MM.1S (cell line): Measurements from ENCODE around the gene FAM43A.
A peak's percentile ranks its signal among the peaks of the same experiment; 100 is the strongest.

Source experiments
- DNase-seq: peaks from one replicate; pipeline ENCODE4 v3.0.0-alpha.2; 2015
- H2AFZ ChIP-seq: fragments of 300-600 bp; sonication (generic); 2 replicates; pipeline ENCODE4 v1.6.0; 2016; ENCODE audit warnings: antibody characterized with exemption, low read length
- H3F3A ChIP-seq: fragments of 300-600 bp; sonication (generic); 2 replicates; pipeline ENCODE4 v1.6.1; 2016; ENCODE audit warnings: mild to moderate bottlenecking, antibody characterized with exemption, low read length, moderate library complexity, mixed read lengths; ENCODE audit not compliant: insufficient read depth
- H3K27ac ChIP-seq: fragments of 300-600 bp; sonication (generic); 2 replicates; pipeline ENCODE4 v1.5.1; 2016; ENCODE audit warnings: mild to moderate bottlenecking, low read length
- H3K27me3 ChIP-seq: fragments of 300-600 bp; sonication (generic); replicated peaks from 2 replicates; pipeline ENCODE4 v1.6.0; 2016; ENCODE audit warnings: low read length; ENCODE audit not compliant: insufficient read depth
- H3K36me3 ChIP-seq: fragments of 300-600 bp; sonication (generic); replicated peaks from 2 replicates; pipeline ENCODE4 v1.6.1; 2016; ENCODE audit warnings: mild to moderate bottlenecking, low read length, mixed read lengths; ENCODE audit not compliant: insufficient read depth
- H3K4me1 ChIP-seq: fragments of 300-600 bp; sonication (generic); 2 replicates; pipeline ENCODE4 v1.6.1; 2016; ENCODE audit warnings: low read length, mixed read lengths
- H3K4me2 ChIP-seq: fragments of 300-600 bp; sonication (generic); 2 replicates; pipeline ENCODE4 v1.6.0; 2016; ENCODE audit warnings: low read depth, low read length
- H3K4me3 ChIP-seq: fragments of 300-600 bp; sonication (generic); 2 replicates; pipeline ENCODE4 v1.5.1; 2016; ENCODE audit warnings: low read length, mixed read lengths
- H3K79me2 ChIP-seq: fragments of 300-600 bp; sonication (generic); 2 replicates; pipeline ENCODE4 v1.6.1; 2016; ENCODE audit warnings: mixed run types, low read length, mixed read lengths
- H3K9ac ChIP-seq: fragments of 300-600 bp; sonication (generic); 2 replicates; pipeline ENCODE4 v1.6.1; 2016; ENCODE audit warnings: low read length, mixed read lengths
- H3K9me2 ChIP-seq: fragments of 300-600 bp; sonication (generic); replicated peaks from 2 replicates; pipeline ENCODE4 v1.6.1; 2016; ENCODE audit warnings: mild to moderate bottlenecking, low read length, mixed read lengths; ENCODE audit not compliant: insufficient read depth
- H3K9me3 ChIP-seq: fragments of 300-600 bp; sonication (generic); replicated peaks from 2 replicates; pipeline ENCODE4 v1.6.1; 2016; ENCODE audit warnings: mild to moderate bottlenecking, low read length, mixed read lengths; ENCODE audit not compliant: insufficient read depth
- H4K20me1 ChIP-seq: fragments of 300-600 bp; sonication (generic); 2 replicates; pipeline ENCODE4 v1.6.1; 2016; ENCODE audit warnings: mild to moderate bottlenecking, low read length, moderate library complexity, mixed read lengths; ENCODE audit not compliant: insufficient read depth
- CTCF ChIP-seq: fragments of 300-600 bp; sonication (generic); IDR thresholded peaks from 2 replicates; pipeline ENCODE4 v1.5.1; 2016; ENCODE audit warnings: antibody characterized with exemption, low read length, mixed read lengths
- EZH2 ChIP-seq: fragments of 300-600 bp; sonication (generic); optimal IDR thresholded peaks from 2 replicates; pipeline ENCODE3; 2017; ENCODE audit warnings: low read depth, mild to moderate bottlenecking, antibody characterized with exemption, low read length, mixed read lengths
- EZH2phosphoT487 ChIP-seq: fragments of 300-600 bp; sonication (generic); IDR thresholded peaks from 2 replicates; pipeline ENCODE4 v1.6.1; 2018; ENCODE audit warnings: antibody characterized with exemption, low read length

Gene FAM43A

GRCh38 chr3:194671511-194671899 is 14.2 kb upstream of the FAM43A start:
- Histone ChIP-seq H3K27me3 (no peaks in the 10 kb centered on the region; the same call in 1 of the 2 replicates), H3K9me2 (no peaks in the 10 kb centered on the region), H3K4me1 (peaks cover 14% of the 10 kb centered on the region), H3K79me2 (peaks cover 44% of the 10 kb centered on the region), H3K4me2 (peak overlapping the region; percentile 81), H3K9me3 (no peaks in the 10 kb centered on the region), H3K9ac (peak overlapping the region; percentile 80), H2AFZ (peak overlapping the region; percentile 65), H3K36me3 (peaks cover 6% of the 10 kb centered on the region; the same call in 1 of the 2 replicates), H3K4me3 (peak overlapping the region; percentile 93), H3F3A (no peaks in the 10 kb centered on the region), H4K20me1 (no peaks in the 10 kb centered on the region), H3K27ac (peak overlapping the region; percentile 61; the same call in 1 of the 2 replicates)
- peak; percentile 72 for DNase-seq
- TF ChIP-seq CTCF (peak; percentile 85), EZH2 (no peak)

DNA sequence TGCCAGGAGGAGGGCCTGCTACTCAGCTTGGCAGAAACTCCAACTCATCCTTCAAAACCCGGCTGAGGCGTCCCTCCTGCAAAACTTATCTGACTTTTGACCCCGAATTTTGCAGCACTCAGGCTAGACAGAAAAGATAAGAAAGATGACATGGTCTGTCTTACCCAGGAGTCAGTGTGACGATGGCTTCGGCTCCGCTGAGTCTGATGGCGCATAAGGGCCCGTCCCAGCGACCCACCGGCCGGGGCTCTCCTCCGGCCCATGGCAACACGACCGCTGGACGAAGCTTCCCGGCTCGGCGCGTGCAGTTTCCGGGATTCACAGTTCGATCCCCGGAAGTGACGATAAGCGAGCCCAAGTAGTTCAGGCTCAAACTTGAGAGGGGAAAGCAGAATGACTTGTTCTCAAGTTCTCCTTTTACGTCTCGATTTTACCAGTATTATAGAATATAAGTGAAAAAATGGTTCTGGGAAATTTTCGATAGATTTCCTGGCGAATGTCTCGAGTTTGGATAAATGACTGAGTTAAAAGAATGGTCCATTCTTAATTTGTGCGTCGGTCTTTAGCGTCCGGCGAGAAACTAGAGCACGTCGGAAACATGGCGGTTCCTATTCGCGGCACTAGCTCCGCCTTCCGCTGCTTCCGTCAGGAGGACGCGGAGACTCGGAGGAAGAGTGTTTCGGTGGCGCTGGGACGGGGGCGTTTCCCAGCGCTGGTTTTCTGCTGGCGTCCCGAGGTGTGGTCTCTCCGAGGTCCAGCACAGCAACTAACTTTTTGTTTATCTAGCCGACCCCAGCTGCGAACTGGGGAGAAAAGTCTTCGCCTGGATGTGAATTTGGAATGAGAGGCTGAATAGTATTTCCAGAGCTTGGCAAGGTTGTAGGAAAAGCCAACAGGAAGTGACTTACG is 13.5 kb upstream of the FAM43A start, which contains the start of gene LSG1:
TSS of gene LSG1 (minus strand) at position 292 of the 909 bp plus-strand sequence. CDS start at position 263, 29 bp downstream.
- Histone ChIP-seq H3K27ac (peak within 1 kb of the TSS; percentile 61), H3K4me2 (peak within 1 kb of the TSS; percentile 81), H2AFZ (peak within 1 kb of the TSS; percentile 65), H3K79me2 (peaks cover 44% of the 10 kb centered on the region), H3K4me3 (peak within 1 kb of the TSS; percentile 93), H3K9me2 (no peaks in the 10 kb centered on the region), H4K20me1 (no peaks in the 10 kb centered on the region), H3F3A (no peaks in the 10 kb centered on the region), H3K9me3 (no peaks in the 10 kb centered on the region), H3K4me1 (peaks cover 14% of the 10 kb centered on the region), H3K27me3 (no peaks in the 10 kb centered on the region; the same call in 1 of the 2 replicates), H3K36me3 (peaks cover 6% of the 10 kb centered on the region; the same call in 1 of the 2 replicates), H3K9ac (peak within 1 kb of the TSS; percentile 80)
- DNase-seq: peak; percentile 98
- TF ChIP-seq EZH2phosphoT487 (no peak), EZH2 (no peak), CTCF (no peak)

GRCh38 chr3:194672876-194673275 is 12.8 kb upstream of the FAM43A start:
- Histone ChIP-seq H3K9me3 (no peaks in the 10 kb centered on the region), H3K79me2 (peaks cover 42% of the 10 kb centered on the region), H3K9me2 (no peaks in the 10 kb centered on the region), H3K4me1 (peaks cover 14% of the 10 kb centered on the region), H3K4me3 (peak overlapping the region; percentile 93), H3F3A (no peaks in the 10 kb centered on the region), H4K20me1 (no peaks in the 10 kb centered on the region), H3K36me3 (peaks cover 6% of the 10 kb centered on the region; the same call in 1 of the 2 replicates), H3K27me3 (no peaks in the 10 kb centered on the region; the same call in 1 of the 2 replicates), H3K9ac (peak overlapping the region; percentile 80; the same call in 1 of the 2 replicates), H3K4me2 (peak overlapping the region; percentile 81), H3K27ac (peak overlapping the region; percentile 61; the same call in 1 of the 2 replicates), H2AFZ (peak overlapping the region; percentile 65)
- TF ChIP-seq CTCF (no peak), EZH2phosphoT487 (no peak), EZH2 (no peak)
- DNase-seq: no peak
